T-helper 1 cell treated with Interleukin-12 subunit alpha and Interleukin-12 subunit beta and Interleukin-4 antibody, amounts not matched to agents 30 ng/mL and 1 ng/mL, for 36 hours (primary cell): ENCODE data around the gene SQSTM1. TPM values are rescaled to one million over a fixed set of nuclear protein-coding genes. Genes with fewer than 3 reads are reported as not detected.

Experiments
- intact Hi-C: fragments of 100-400 bp; cut with micrococcal nuclease; formaldehyde crosslinking; loops from one replicate; pipeline ENCODE4 v1.15.1; 2024
- total RNA-seq: library from RNA; stranded (reverse); gene quantifications from 2 replicates; pipeline ENCODE4 v1.2.3, GENCODE V29; 2022

SQSTM1 gene
- total RNA-seq, 1 donor from 2014 or later: 254 TPM

DNA sequence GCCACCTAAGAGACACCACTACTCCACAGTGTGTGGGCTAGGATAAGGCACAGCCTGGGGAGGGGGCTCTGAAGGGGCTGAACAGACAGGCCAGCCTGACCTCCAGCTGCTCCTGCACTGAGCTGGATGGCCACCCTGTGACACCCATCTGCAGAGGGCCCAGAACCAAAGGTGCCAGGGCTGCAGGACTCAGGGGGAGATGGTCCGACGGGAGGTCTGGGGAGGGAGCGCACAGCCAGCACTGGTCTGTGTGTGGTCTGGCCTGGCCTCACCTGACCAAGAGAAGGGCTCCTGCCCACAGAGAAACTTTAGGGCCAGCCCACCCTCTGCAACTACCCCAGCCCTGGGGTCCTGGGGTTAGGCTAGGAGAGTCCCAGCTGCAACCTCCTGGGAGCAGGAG lies 26.1 kb upstream of the SQSTM1 start:
- intact Hi-C loops: no loop called here

DNA sequence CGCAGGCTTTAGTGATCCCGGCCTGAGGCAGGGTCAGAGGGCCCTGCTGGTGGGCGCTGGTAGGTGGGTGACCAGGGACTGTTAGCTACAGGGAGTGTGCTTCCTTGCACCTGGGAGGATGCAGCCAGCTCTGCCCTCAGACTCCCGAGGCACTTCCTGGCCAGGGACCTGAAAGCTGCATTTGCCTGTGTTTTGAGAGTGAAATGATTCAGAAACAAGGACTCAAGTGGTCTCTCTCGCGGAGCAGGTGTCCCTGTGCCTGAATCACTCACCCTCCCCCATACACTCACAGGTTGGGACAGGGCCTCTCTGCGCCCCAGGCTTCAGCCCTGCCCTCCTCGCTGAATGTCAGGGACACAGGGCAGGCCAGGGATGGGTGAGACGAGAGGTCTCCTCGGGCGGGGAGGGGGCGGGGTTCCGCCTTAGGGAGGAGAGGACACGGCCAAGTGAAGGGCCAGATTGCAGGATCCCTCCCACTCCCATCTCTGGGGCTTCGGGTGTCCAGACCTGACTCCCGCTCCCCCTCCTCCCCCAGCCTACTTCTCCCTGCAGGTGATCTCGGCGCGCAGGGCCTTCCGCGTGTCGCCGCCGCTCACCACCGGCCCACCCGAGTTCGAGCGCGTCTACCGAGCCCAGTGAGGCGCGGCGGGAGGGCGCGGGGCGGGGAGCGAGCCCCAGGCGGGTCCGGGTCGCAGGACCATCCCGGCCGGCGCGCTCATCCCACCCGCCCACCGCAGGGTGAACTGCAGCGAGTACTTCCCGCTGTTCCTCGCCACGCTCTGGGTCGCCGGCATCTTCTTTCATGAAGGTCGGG lies 25.4 kb upstream of the SQSTM1 start:
- intact Hi-C loops: loop anchor here (5.0 kb wide), 2 partner anchors 243 to 277 kb away; partner anchors contain the start of genes RNF130 and RUFY1

DNA sequence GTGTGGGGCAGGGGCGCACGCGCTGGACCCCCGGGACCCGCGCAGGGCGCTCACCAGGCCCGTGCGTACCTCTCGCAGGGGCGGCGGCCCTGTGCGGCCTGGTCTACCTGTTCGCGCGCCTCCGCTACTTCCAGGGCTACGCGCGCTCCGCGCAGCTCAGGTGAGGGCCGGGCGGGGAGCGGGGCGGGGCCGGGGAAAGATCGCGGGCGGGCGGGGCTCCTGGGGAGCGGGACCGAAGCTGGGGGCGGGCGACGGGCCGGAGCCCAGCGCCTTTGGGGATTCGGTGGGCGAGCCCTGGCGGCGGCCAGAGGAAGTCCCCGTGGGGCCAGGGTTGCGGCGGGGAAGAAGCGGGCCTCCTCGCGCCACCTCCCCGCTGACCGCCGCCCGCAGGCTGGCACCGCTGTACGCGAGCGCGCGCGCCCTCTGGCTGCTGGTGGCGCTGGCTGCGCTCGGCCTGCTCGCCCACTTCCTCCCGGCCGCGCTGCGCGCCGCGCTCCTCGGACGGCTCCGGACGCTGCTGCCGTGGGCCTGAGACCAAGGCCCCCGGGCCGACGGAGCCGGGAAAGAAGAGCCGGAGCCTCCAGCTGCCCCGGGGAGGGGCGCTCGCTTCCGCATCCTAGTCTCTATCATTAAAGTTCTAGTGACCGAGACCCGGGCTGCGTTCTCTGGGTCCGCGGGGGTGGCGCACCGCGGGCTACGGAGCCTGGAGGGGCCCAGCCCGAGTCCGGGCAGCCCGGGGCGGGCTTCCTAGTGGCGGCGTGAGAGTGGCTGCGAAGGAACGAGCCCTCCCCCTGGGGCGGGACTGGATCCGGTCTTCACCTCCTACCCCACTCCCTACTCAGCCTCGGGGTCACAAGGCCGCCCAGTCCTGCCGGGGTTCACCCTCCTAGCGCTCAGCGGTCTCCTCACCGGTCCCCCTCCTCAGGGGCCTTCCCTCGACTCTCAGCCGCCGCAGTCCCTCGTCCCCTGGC lies 24.6 kb upstream of the SQSTM1 start:
- intact Hi-C loops: loop anchor here (1.0 to 5.0 kb wide), 7 partner anchors 11 to 276 kb away; partner anchors contain the start of genes CANX, MAML1, RNF130 and RUFY1

DNA sequence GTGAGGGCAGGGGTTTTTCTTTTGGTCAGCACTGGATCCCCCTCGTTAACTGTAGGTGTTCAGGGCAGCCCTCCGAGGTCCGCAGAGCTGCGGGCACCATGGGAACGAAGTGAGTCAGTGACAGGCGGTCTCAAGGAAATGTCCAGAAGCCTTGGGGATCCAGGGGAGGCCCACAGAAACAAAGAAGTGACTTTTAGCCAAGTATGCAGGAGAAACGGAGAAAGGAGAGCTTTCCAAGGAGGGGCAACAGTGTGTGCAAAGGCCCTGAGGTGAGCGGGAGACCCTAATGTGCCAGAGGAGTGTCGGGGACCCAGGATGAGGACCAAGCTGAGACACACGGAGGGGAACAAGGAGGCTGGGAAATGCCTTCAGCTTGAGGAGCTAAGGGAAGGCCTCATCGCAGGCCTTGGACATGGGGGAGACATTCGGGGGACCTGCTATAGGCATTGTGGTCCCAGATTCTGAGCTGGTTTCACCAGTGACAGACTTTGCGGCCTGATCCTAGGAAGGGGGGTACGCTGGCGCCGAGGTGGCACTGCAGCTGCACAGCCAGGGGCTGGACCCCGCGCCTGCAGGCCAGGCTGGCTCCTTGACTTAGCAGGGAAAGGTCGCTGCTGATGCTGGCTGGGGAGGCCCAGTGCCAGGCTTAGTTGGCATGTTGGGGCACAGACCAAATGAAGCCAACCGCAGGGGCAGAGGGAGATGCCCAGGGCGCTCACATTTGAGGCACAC lies 23.7 kb upstream of the SQSTM1 start:
- intact Hi-C loops: loop anchor here (1.0 to 5.0 kb wide), 7 partner anchors 10 to 275 kb away; partner anchors contain the start of genes CANX, MAML1, RNF130 and RUFY1

DNA sequence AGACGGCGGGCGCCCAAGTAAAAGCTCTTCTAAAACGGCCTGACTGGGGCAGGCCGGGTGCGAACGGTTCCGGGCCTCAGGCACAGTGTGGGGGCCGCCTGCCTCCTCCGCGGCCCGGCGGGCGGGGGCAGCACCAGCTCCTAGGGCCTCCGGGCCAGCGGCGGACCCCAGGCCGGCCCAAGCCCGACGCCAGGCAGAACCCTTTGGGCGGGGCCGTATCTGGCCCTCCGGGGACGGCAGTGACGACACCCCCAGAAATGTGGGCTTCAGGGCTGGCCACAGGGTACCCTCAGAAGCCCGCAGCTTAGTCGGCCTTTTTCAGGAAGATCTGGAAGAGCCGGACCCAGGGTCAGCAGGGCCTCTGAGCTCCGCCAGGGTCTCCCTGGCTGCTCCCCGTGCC lies 23.0 kb upstream of the SQSTM1 start:
- intact Hi-C loops: loop anchor here (5.0 kb wide), 2 partner anchors 245 to 275 kb away; partner anchors contain the start of genes RNF130 and RUFY1

DNA sequence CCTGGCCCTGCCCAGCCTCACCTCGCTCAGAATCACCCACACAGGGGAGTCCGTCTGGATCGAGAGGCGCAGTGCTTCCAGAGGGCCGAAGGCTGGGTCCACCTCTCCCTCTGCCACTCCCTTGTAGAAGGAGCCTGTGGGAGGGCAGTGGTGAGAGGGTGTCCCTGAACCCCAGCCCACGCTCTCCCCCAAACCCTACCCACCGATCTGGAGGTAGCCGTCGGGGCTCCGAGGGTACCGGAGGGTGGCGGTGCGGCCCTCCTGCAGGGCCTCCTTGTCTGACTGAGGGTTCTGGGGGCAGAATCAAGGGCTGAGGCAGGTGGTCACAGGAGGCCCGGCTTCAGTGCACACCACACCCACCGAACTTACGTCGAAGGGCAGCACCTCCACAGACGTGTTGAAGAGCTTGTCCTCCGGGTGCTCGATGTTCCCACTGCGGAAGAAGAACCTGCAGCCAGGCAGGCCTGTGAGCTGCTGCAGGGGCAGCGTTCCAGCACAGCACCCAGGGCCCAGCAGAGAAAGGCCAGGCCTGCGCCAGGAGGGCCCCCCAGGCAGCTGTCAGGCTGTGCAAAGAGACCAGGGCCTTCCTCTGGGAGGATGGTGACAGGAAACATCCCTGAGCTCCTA lies 22.4 kb upstream of the SQSTM1 start:
- intact Hi-C loops: loop anchor here (5.0 kb wide), 2 partner anchors 246 to 274 kb away; partner anchors contain the start of genes RNF130 and RUFY1

DNA sequence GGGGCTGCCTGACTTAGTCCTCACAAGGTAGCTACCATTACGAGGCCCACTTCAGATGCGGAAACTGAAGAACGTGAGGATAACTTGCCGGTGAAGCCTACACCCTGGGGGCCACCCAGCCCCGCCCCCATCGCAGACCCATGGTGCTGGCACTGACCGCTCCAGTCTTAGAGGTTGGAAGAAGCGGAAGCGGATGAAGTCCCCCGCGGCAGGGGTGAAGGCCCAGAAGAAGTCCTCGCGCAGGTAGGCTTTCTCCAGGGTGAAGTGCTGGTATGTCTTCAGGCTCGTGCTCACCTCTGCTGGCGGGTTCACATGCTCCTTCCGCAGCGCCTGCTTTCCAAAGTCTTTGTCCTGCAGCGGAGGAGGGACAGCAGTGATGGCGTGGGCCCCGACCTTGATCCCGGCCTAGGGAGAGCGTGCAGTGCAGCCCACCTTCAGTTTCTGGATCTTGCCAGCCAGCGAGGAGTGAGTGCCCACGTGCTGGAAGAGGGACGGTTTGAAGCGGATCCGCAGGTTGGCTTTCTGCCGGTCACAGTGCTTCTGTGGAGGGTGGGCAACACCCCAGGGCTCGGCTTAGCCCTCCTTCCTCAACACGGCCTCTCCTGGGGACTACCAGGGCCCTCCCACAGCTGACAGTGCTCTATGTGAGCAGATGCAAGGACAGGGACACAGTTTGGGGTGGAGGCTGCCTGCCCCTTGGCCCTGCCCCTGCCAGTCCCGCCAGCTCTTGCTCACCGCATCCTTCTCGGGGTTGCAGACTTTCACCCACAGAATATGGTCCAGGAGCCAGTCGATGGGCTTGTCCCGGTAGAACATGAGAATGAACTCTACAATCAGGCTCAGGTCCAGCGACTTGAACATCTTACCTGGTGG lies 21.7 kb upstream of the SQSTM1 start:
- intact Hi-C loops: loop anchor here (5.0 kb wide), 2 partner anchors 247 to 273 kb away; partner anchors contain the start of genes RNF130 and RUFY1

DNA sequence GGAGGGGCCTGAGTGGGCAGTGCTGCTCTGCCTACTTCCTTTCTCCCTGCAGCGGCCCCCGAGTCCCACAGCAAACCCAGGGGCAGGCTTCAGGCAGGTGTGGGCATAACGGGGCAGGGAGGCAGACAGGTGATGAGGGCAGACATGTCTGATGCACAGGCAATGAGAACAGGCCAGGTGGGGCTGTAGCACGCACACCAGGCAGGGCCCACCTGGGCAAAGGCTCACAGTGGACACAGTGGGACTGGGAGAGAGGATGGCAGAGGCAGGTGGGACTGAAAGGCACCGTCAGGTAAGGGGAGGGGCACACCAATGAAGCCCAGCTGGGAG lies 21.1 kb upstream of the SQSTM1 start:
- intact Hi-C loops: loop anchor here (5.0 kb wide), 2 partner anchors 247 to 273 kb away; partner anchors contain the start of genes RNF130 and RUFY1

DNA sequence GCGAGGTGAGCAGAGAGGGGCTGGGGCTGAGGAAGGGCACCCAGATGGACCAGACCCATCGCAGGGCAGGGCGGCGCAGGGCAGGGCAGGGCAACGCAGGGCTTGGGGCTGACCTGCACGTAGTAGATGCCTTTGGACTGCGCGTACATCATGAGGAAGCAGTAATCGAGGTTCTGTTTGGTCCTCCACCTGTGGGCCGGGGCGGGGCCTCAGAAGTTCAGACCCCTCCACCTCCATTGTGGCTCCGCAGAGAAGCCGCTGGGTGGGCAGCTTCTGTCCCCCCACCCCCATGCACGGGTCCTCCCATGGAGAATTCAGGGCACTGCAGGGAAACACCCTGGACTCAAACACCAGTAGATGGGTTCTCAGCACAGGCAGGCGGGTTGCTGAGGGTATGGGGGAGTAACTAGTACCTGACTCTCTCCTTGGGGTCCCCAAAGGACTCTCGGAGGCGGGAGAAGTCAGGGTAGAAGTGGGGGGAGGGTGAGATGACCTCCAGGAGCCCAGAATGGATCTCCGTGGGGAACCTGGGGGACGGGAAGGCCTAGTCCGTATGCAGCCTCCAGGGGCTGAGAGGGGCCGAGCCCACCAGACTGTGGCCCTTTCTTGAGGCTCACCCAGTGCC lies 20.5 kb upstream of the SQSTM1 start:
- intact Hi-C loops: loop anchor here (5.0 kb wide), 2 partner anchors 37 to 492 kb away; partner anchors contain the start of gene MAPK9

DNA sequence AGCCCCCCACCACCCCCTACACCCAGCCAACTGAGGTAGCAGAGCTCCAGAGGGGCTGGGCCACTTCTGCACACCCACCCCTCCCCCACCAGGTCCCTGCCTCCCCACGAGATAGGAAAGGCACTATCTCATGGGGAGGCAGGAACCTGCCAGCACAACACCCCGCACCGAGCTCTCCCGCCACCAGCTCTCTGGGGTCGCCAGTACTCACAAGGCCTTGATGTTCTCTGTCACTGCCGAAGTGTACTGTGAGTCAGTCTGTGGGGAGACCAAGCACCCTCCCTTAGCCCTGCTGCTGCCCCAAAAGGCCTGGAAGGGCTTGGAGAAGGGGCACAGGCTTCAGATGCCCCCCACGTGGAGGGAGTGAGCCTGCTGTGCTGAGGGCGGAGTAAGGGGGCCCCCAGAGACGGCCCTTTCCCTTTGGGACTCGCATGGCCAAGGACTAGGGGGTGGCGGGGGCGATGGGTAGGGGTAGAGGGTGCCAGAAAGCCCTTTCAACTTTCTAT lies 20.0 kb upstream of the SQSTM1 start:
- intact Hi-C loops: loop anchor here (1.0 to 5.0 kb wide), 3 partner anchors 37 to 492 kb away; partner anchors contain the start of gene MAPK9

DNA sequence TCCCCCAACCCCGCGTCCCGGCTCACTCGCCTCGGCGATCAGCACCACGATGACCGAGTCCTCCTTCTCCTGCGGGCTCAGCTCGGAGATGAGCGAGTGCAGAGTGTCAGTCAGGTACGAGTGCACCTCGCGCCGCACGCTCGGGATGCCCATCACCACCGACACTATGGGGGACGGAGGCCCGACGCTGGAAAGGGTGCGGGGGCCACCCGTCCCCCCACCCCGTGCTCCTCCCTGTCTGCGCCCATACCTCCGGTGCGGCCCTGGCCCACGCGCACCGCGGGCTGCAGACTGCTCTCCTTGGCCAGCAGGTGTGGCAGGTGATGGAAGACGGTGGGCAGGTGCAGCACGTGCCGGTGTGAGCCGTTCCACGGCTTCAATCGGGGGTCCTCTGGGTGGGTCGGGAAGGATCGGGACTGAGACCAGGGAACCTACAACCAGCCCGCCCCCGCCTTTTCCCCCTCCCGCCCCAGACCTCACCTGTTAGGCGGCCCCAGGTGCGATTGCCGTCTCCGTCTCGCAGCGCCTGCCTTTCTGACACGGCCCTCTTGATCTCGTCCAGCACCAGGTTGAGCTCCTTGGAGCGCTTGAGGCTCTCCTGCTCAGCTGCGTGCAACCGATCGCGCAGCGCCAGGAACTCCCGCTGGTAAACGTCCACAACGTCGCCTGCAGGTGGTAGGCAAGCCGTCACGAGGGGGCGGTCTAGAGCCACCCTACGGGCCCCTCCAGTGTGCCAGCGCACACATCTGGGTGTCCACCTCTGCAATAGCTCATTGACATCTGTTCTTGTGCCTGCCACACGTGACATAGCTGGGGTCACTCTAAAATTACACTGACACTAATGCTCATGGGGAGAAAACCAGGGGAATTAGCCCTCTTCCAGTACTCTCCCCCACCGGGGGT lies 19.1 kb upstream of the SQSTM1 start:
- intact Hi-C loops: loop anchor here (1.0 to 5.0 kb wide), 5 partner anchors 36 to 491 kb away; partner anchors contain the start of genes MAPK9 and TBC1D9B

DNA sequence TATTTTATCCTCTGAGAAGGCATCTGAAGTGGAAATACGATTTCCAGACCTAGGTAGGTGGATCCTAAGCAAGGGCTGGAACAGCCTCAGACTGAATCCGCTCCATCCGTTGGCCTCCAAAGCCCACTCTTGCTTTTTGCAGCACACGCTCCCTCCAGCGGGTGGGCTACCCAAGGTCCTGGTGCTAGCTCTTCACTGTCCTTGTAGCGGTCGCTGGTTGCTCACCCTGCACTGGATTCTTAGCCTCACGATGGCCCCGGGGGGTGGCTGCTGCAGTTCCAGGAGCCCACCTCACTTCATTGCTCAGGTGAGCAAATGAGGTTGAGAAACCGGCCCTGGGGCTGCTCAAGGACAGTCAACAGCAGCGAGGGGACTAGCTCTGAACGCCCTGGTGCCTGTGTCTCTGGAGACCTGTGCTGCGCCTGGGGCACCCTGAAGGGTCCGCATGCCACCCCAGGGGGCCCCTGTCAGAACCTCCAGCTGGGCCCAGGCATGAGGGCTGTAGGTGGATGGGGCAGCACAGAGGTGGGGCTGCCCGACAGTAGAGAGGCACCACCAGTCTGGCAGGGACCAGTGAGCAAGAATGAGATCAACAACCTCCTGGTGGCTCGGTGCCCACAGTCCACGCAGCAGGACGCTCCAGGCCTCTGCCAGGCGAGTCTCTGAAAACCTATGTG lies 18.4 kb upstream of the SQSTM1 start:
- intact Hi-C loops: loop anchor here (1.0 to 5.0 kb wide), 4 partner anchors 35 to 490 kb away; partner anchors contain the start of genes MAPK9 and TBC1D9B

DNA sequence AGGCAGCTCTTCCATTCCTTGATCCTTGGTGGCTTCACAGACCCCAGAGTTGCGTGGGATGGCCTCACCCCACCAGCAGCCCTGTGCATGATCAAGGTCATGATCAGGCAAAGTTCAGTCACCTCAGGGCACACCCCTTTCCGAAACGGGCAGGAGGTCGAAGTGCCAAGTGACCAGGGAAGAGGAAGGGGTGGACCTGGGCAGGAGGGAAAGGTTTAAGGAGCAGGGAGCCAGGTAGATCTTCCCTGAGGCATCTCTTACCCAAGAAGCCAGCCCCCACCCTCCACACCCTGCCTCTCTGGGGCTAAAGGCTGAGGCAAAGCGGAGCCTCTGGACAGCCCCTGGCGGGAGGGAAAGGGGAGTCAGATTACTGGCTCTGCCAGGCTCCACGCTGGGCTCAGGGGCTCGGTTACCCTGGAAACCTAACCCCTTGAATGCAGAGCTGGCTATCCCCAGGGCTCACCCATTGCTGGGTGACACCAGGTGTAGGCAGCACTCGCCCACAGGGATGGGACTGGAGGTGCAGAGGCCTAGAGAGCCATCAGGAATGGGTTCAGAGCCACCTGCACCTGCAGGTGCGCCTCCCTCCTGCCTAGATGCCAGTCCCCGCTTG lies 17.6 kb upstream of the SQSTM1 start:
- intact Hi-C loops: loop anchor here (1.0 to 5.0 kb wide), 4 partner anchors 34 to 489 kb away; partner anchors contain the start of genes MAPK9 and TBC1D9B

DNA sequence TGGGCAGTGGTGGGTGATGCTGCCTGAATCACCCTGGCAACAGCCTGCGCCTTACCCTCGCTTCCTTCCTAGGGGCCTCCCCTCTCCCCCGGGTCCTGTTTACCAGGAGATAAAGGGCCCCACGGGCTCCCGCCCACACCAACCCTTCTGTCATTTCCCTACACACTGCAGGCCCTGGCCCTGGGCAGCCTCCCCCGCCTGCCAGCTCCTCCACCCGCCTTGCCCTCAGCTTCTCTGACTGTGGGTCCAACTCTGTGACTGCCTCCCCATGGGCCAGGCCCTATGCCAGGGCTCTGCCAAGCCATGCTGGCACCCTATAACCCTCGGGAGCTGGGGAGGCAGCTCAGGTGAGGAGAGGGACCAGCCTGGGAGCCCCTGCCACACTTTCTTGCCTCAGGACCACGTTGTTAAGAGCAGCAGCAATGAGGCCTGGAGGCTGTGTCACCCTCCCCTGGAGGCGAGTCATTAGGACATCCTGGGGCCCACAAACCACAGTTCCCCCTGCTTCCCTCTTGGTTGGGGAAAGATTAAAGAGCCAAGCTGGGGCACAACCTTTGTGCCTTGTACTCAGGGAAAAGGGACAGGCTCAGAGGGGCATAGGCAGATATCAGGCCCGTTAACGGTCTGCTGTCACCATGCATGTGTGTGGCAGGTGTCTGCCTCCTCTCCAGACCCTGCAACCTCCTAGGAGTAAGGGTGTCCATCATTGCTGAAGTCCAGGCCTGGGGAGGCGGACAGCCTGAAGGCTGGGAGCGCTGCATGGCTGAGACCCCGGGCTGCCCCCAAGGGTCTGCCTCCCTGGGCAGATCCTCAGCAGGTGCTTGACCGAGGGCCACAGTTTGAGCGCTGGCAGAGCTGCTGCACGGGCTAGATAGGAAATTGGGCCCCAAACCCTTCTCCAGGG lies 16.8 kb upstream of the SQSTM1 start:
- intact Hi-C loops: loop anchor here (5.0 kb wide), 2 partner anchors 33 to 488 kb away; partner anchors contain the start of gene MAPK9

DNA sequence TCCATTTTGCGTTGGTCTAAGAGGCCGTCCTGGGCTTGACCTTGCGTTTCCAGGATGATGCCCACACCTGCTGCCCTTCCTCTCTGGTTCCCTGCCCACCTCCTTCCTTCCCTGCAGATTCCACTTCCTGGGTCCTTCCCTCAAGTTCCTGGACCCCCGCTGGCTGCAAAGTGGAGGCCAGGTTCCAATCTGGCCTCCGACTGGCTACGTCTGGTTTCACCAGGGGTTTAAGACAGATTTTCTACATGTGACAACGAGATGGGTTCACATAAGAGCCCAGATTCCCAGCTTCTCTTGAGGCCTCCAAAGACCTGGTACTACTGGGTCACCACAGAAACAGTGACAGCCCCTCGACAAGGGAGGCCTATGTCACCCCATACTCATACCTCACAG lies 16.2 kb upstream of the SQSTM1 start:
- intact Hi-C loops: loop anchor here (5.0 kb wide), 2 partner anchors 33 to 488 kb away; partner anchors contain the start of gene MAPK9
